Eye (tissue), 1 donor: ENCODE measurements around the gene OR2T8.

Experiments
- DNase-seq: peaks from one replicate; pipeline ENCODE4 v3.0.0-alpha.2; 2015

Gene OR2T8

GRCh38 chr1:247962911-247963588, 43.0 kb downstream of the OR2T8 start:
- no peak for DNase-seq

GRCh38 chr1:247964933-247965332, 44.9 kb downstream of the OR2T8 start, which contains the start of gene OR2AK2:
Gene OR2AK2 (plus strand): TSS chr1:247965233. CDS start chr1:247965377, 144 bp downstream.
- no peak for DNase-seq

GRCh38 chr1:247966532-247967204, 46.6 kb downstream of the OR2T8 start:
- no peak for DNase-seq
